Measurements from ENCODE around the gene LIN7B. TPM values are rescaled to one million over a fixed set of nuclear protein-coding genes. Genes with fewer than 3 reads are reported as not detected.

The LIN7B gene
- total and polyA plus RNA-seq, 2 of the 8 experiments (the other 6 are each of a cell fraction or from before 2014, with no cell fraction given) = 4.1 to 4.2 TPM

- POLR2A ChIA-PET (ENCODE audit: partially characterized antibody) = interaction anchor here (0.9 to 1.0 kb wide), 3 partner anchors 10 to 49 kb away, joined by 3 to 4 read pairs (median 3); no protein-coding TSS in a partner anchor
- DNase-seq (ENCODE audit: low read depth in 1 of 2, low spot score in 2 of 2) (no peak), FAIRE-seq (no peak)
- no peak overlapping the region for H2AK5ac ChIP-seq (ENCODE audit: low read depth, low read length)
- TF ChIP-seq ATF2 (IDR thresholded peaks at IDR 0.05; ENCODE audit: low read length) = no peak
- TF ChIP-seq NANOG (IDR thresholded peaks at IDR 0.05; ENCODE audit: insufficient read depth, low read depth, low read length, poor library complexity, severe bottlenecking) = no peak
- no peak for TF ChIP-seq SP4 (IDR thresholded peaks at IDR 0.05; ENCODE audit: low read length)
- no peak for TF ChIP-seq SAP30 (IDR thresholded peaks at IDR 0.05; ENCODE audit: insufficient read depth, insufficient replicate concordance, low read length)
- TF ChIP-seq TBP (IDR thresholded peaks at IDR 0.05; ENCODE audit: low read depth, low read length) = no peak
- H3K4me3 ChIP-seq (ENCODE audit: extremely low read depth in 1 of 4, insufficient read depth in 2 of 4, low read depth in 3 of 4, low read length in 4 of 4) = no peak overlapping the region
- 79 to 100% methylated on average over 1 to 6 of the region's 6 CpGs for WGBS, 2 experiments (ENCODE audit: extremely low coverage in 1 of 2, insufficient coverage in 1 of 2, insufficient read length in 1 of 2, insufficient replicate concordance in 2 of 2, low coverage in 1 of 2, low lambda C conversion rate in 2 of 2, missing lambda C conversion rate in 1 of 2)
- no peak overlapping the region for H2AFZ ChIP-seq (ENCODE audit: low read length)
- H2BK12ac ChIP-seq (ENCODE audit: low read depth, low read length) = peak overlapping the region; percentile 78; the same call in 1 of the 2 replicates
- no peak overlapping the region for H2BK15ac ChIP-seq (ENCODE audit: low read length)
- no peaks in the 10 kb centered on the region for H3K79me2 ChIP-seq (ENCODE audit: control insufficient read depth in 1 of 2, insufficient read depth in 2 of 2, low read length in 2 of 2)
- H4K91ac ChIP-seq (replicated peaks; ENCODE audit: insufficient read length, low read length) = peak overlapping the region; percentile 25
- no peak overlapping the region; a peak in 1 of 4 replicates for H3K4me2 ChIP-seq (ENCODE audit: insufficient read depth in 1 of 2, low read depth in 2 of 2, low read length in 2 of 2)
- H4K8ac ChIP-seq (ENCODE audit: extremely low read depth, insufficient read depth, low read length) = no peak overlapping the region
- peaks cover 0 to 5% (median 0%) of the 10 kb centered on the region in 4 experiments; a peak in 2 of 8 replicates for H3K36me3 ChIP-seq (ENCODE audit: control insufficient read depth in 2 of 4, insufficient read depth in 4 of 4, low read length in 3 of 4)
- H3K4me1 ChIP-seq (replicated peaks in 1 of 4; ENCODE audit: control insufficient read depth in 3 of 4, insufficient read depth in 4 of 4, low read length in 3 of 4) = peaks cover 0 to 9% (median 2%) of the 10 kb centered on the region in 4 experiments; a peak in 5 of 7 replicates
- no peak overlapping the region for H3K4ac ChIP-seq (replicated peaks; ENCODE audit: insufficient read length, low read depth, low read length)
- CTCF ChIA-PET (ENCODE audit: partially characterized antibody) = interaction anchor here (0.6 to 6.4 kb wide), 5 partner anchors 9 to 58 kb away, joined by 3 to 99 read pairs (median 4); no protein-coding TSS in a partner anchor
- H4K5ac ChIP-seq (ENCODE audit: insufficient read length, low read depth, low read length) = no peak overlapping the region
- H4K20me1 ChIP-seq (replicated peaks in 1 of 2; ENCODE audit: control insufficient read depth in 1 of 2, insufficient read depth in 2 of 2, low read length in 2 of 2) = peaks cover 0 to 4% of the 10 kb centered on the region in 2 experiments
- no peaks in the 10 kb centered on the region for H3K27me3 ChIP-seq (replicated peaks in 1 of 4; ENCODE audit: control insufficient read depth in 3 of 4, extremely low read depth in 1 of 4, insufficient read depth in 3 of 4, low read length in 3 of 4)
- H2BK5ac ChIP-seq (ENCODE audit: low read depth, low read length) = no peak overlapping the region
- H3K9ac ChIP-seq (replicated peaks in 1 of 4; ENCODE audit: extremely low read depth in 1 of 4, low read depth in 3 of 4, low read length in 3 of 4) = no peak overlapping the region
- no peaks in the 10 kb centered on the region for H3K9me3 ChIP-seq (ENCODE audit: insufficient read depth in 2 of 2, low read depth in 1 of 2, low read length in 1 of 2)
- H3K18ac ChIP-seq (ENCODE audit: extremely low read depth, low read length) = no peak overlapping the region
- H2BK20ac ChIP-seq (ENCODE audit: low read length) = no peak overlapping the region
- no peak overlapping the region for H2BK120ac ChIP-seq (replicated peaks; ENCODE audit: low read depth, low read length)
- H3K23ac ChIP-seq (ENCODE audit: insufficient read length) = no peak overlapping the region
- no peaks in the 10 kb centered on the region for H3K79me1 ChIP-seq (ENCODE audit: low read depth, low read length)
- H3K14ac ChIP-seq (ENCODE audit: insufficient read length) = no peak overlapping the region
- H3K56ac ChIP-seq (replicated peaks; ENCODE audit: insufficient read length, low read depth, low read length) = peak overlapping the region; percentile 56
- H3K23me2 ChIP-seq (ENCODE audit: low read depth, low read length) = peaks cover 8% of the 10 kb centered on the region; the same call in 1 of the 2 replicates
- H3K27ac ChIP-seq (ENCODE audit: low read depth, low read length) = no peak overlapping the region
These were observed 27.2 kb downstream of the LIN7B start for GRCh38 chr19:49141352-49141751.
